Measurements from ENCODE around the gene MAP4K4. TPM values are rescaled to one million over a fixed set of nuclear protein-coding genes. Genes with fewer than 3 reads are reported as not detected.

MAP4K4 gene
- total RNA-seq, 1 experiment from 2014 or later: 76.9 TPM

GRCh38 chr2:101781791-101782426 is 84.4 kb downstream of the MAP4K4 start:
- no peaks in the 10 kb centered on the region for H3K27me3 ChIP-seq
- no peak overlapping the region for H3K4me3 ChIP-seq
- DNase-seq: no peak
- H3K36me3 ChIP-seq: no peaks in the 10 kb centered on the region
- H3K9me3 ChIP-seq: no peaks in the 10 kb centered on the region

- no peak overlapping the region for H3K4me3 ChIP-seq
- H3K27me3 ChIP-seq: no peaks in the 10 kb centered on the region
- no peaks in the 10 kb centered on the region for H3K9me3 ChIP-seq
- H3K36me3 ChIP-seq: no peaks in the 10 kb centered on the region
- DNase-seq: no peak
Observed at GRCh38 chr2:101782427-101782792, 84.9 kb downstream of the MAP4K4 start.

GRCh38 chr2:101787097-101787496 is 89.6 kb downstream of the MAP4K4 start:
- Histone ChIP-seq H3K27me3 (no peaks in the 10 kb centered on the region), H3K9me3 (no peaks in the 10 kb centered on the region), H3K4me3 (no peak overlapping the region), H3K36me3 (peaks cover 13% of the 10 kb centered on the region)
- DNase-seq: no peak

- Histone ChIP-seq H3K4me3 (no peak overlapping the region), H3K27me3 (no peaks in the 10 kb centered on the region), H3K36me3 (peaks cover 16% of the 10 kb centered on the region), H3K9me3 (no peaks in the 10 kb centered on the region)
- DNase-seq: no peak
Observed at GRCh38 chr2:101788565-101788964, 91.1 kb downstream of the MAP4K4 start.

GRCh38 chr2:101788995-101789970 is 91.8 kb downstream of the MAP4K4 start:
- Histone ChIP-seq H3K9me3 (no peaks in the 10 kb centered on the region), H3K36me3 (peaks cover 16% of the 10 kb centered on the region), H3K4me3 (no peak overlapping the region), H3K27me3 (no peaks in the 10 kb centered on the region)
- DNase-seq: no peak

- H3K36me3 ChIP-seq: peaks cover 16% of the 10 kb centered on the region
- no peak for DNase-seq
- H3K4me3 ChIP-seq: no peak overlapping the region
Observed at GRCh38 chr2:101790416-101790815, 92.9 kb downstream of the MAP4K4 start.

GRCh38 chr2:101790857-101791256 is 93.3 kb downstream of the MAP4K4 start:
- Histone ChIP-seq H3K36me3 (peaks cover 16% of the 10 kb centered on the region), H3K9me3 (no peaks in the 10 kb centered on the region), H3K27me3 (no peaks in the 10 kb centered on the region), H3K4me3 (no peak overlapping the region)
- no peak for DNase-seq

More at GRCh38 chr2:101790416-101790815, 92.9 kb downstream of the MAP4K4 start:
- Histone ChIP-seq H3K9me3 (no peaks in the 10 kb centered on the region), H3K27me3 (no peaks in the 10 kb centered on the region)

- Histone ChIP-seq H3K4me3 (no peak overlapping the region), H3K9me3 (no peaks in the 10 kb centered on the region), H3K27me3 (no peaks in the 10 kb centered on the region), H3K36me3 (peaks cover 16% of the 10 kb centered on the region)
- no peak for DNase-seq
Observed at GRCh38 chr2:101792208-101792607, 94.7 kb downstream of the MAP4K4 start.

- Histone ChIP-seq H3K4me3 (no peak overlapping the region), H3K27me3 (no peaks in the 10 kb centered on the region), H3K9me3 (no peaks in the 10 kb centered on the region), H3K36me3 (peaks cover 16% of the 10 kb centered on the region)
- no peak for DNase-seq
Observed at GRCh38 chr2:101793277-101793969, 95.9 kb downstream of the MAP4K4 start.

- Histone ChIP-seq H3K36me3 (peaks cover 16% of the 10 kb centered on the region), H3K9me3 (no peaks in the 10 kb centered on the region), H3K27me3 (no peaks in the 10 kb centered on the region), H3K4me3 (no peak overlapping the region)
- DNase-seq: no peak
Observed at GRCh38 chr2:101794141-101794540, 96.6 kb downstream of the MAP4K4 start.

- DNase-seq: no peak
- no peaks in the 10 kb centered on the region for H3K9me3 ChIP-seq
- no peaks in the 10 kb centered on the region for H3K27me3 ChIP-seq
- H3K4me3 ChIP-seq: no peak overlapping the region
- H3K36me3 ChIP-seq: peaks cover 16% of the 10 kb centered on the region
Observed at GRCh38 chr2:101795033-101795432, 97.5 kb downstream of the MAP4K4 start.

- Histone ChIP-seq H3K4me3 (no peak overlapping the region), H3K36me3 (peaks cover 3% of the 10 kb centered on the region; the same call in 1 of the 2 replicates)
- DNase-seq: no peak
Observed at GRCh38 chr2:101796825-101797600, 99.5 kb downstream of the MAP4K4 start.

GRCh38 chr2:101801496-101801895 is 104.0 kb downstream of the MAP4K4 start:
- Histone ChIP-seq H3K36me3 (no peaks in the 10 kb centered on the region), H3K4me3 (no peak overlapping the region), H3K27me3 (no peaks in the 10 kb centered on the region), H3K9me3 (no peaks in the 10 kb centered on the region)
- no peak for DNase-seq

More at GRCh38 chr2:101796825-101797600, 99.5 kb downstream of the MAP4K4 start:
- H3K27me3 ChIP-seq: no peaks in the 10 kb centered on the region
- no peaks in the 10 kb centered on the region for H3K9me3 ChIP-seq

- Histone ChIP-seq H3K36me3 (no peaks in the 10 kb centered on the region), H3K4me3 (no peak overlapping the region), H3K27me3 (no peaks in the 10 kb centered on the region), H3K9me3 (no peaks in the 10 kb centered on the region)
- no peak for DNase-seq
Observed at GRCh38 chr2:101802329-101802728, 104.8 kb downstream of the MAP4K4 start.

- Histone ChIP-seq H3K9me3 (no peaks in the 10 kb centered on the region), H3K4me3 (no peak overlapping the region), H3K36me3 (no peaks in the 10 kb centered on the region), H3K27me3 (no peaks in the 10 kb centered on the region)
- DNase-seq: no peak
Observed at GRCh38 chr2:101803128-101803527, 105.6 kb downstream of the MAP4K4 start.

GRCh38 chr2:101803945-101804696 is 106.6 kb downstream of the MAP4K4 start:
- H3K9me3 ChIP-seq: no peaks in the 10 kb centered on the region
- DNase-seq: no peak
- H3K36me3 ChIP-seq: no peaks in the 10 kb centered on the region
- H3K4me3 ChIP-seq: no peak overlapping the region
- H3K27me3 ChIP-seq: no peaks in the 10 kb centered on the region

All from MG63 (cell line).